AG04450 (cell line): ENCODE measurements around the gene ARID5A. TPM values are rescaled to one million over a fixed set of nuclear protein-coding genes. Genes with fewer than 3 reads are reported as not detected.

Experiments
- CTCF ChIA-PET: fragments of 300-600, 350-600 bp; formaldehyde crosslinking; extraction: SDS; loops from one replicate; lab custom pipeline; 2022; ENCODE audit warnings: antibody characterized with exemption, inconsistent platforms; lab: Charles Lee
- POLR2A ChIA-PET: fragments of 350-600 bp; formaldehyde crosslinking; extraction: SDS; loops from one replicate; lab custom pipeline; 2021; ENCODE audit warnings: antibody characterized with exemption, inconsistent platforms; lab: Yijun Ruan, JAX
- DNase-seq: peaks from one replicate; pipeline ENCODE4 v3.0.0-alpha.2; 2011; ENCODE audit warnings: low read depth, low spot score
- H3K27ac ChIP-seq: one replicate; pipeline ENCODE4 v1.5.1; 2012; ENCODE audit warnings: low read depth, low read length, control low read depth
- H3K27me3 ChIP-seq: one replicate; pipeline ENCODE4 v1.6.0; 2012; ENCODE audit warnings: low read length; ENCODE audit not compliant: control insufficient read depth, insufficient read depth
- H3K4me3 ChIP-seq: 2 replicates; pipeline ENCODE4 v1.5.1; 2011; ENCODE audit warnings: mild to moderate bottlenecking, low read depth, low read length, control low read depth
- H3K9me3 ChIP-seq: 2 replicates; pipeline ENCODE4 v1.5.1; 2012; ENCODE audit warnings: low read length; ENCODE audit not compliant: control insufficient read depth, insufficient read depth
- polyA plus RNA-seq: library from polyadenylated mRNA; depleted of rRNA; stranded (reverse); fragments of >200 nt; gene quantifications from 2 replicates; pipeline ENCODE4 v1.2.3, GENCODE V29; 2011
- TF ChIP-seq, protein P1 (sequence below): IDR thresholded peaks from 2 replicates; pipeline ENCODE4 v1.5.1; 2011; ENCODE audit warnings: low read depth, low read length, control low read depth, inconsistent platforms

Gene ARID5A
- polyA plus RNA-seq, 1 experiment = 3.1 TPM

DNA sequence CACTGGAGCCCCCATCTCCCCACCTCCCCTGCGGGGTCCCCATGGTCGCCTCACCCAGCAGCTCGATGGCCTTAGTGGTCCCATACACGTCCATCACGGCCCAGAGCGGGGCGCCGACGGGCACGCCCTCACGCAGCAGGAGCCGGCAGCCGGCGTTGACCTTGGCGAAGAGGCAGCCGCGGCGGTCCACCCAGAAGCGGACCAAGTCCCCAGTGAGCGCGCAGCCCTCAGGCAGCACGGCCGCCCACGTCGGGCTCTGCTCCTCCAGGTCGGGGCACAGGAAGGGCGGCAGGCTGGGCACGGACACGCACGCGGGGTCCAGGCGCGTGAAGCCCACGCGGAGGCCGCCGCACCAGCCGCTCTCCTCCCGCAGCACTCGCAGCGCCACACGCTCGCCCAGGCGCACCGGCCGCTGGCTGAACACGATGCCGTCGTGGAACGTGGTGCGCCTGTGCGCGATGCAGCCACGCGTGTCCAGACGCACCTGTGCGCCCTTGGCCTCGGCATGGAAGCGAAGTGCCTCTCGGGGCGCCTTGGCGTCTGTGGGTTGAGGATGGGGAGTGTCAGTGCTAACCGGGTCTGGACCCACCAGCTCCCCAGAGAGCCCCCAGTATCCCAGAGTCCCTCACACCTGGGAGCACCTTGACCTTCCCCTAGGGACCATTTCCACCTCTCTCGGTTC lies 36.0 kb upstream of the ARID5A start:
- Histone ChIP-seq H3K27me3 (peaks cover 71% of the 10 kb centered on the region), H3K27ac (no peak overlapping the region), H3K9me3 (no peaks in the 10 kb centered on the region; the same call in 1 of the 2 replicates), H3K4me3 (no peak overlapping the region)
- no peak for DNase-seq
- TF ChIP-seq, protein P1, sequence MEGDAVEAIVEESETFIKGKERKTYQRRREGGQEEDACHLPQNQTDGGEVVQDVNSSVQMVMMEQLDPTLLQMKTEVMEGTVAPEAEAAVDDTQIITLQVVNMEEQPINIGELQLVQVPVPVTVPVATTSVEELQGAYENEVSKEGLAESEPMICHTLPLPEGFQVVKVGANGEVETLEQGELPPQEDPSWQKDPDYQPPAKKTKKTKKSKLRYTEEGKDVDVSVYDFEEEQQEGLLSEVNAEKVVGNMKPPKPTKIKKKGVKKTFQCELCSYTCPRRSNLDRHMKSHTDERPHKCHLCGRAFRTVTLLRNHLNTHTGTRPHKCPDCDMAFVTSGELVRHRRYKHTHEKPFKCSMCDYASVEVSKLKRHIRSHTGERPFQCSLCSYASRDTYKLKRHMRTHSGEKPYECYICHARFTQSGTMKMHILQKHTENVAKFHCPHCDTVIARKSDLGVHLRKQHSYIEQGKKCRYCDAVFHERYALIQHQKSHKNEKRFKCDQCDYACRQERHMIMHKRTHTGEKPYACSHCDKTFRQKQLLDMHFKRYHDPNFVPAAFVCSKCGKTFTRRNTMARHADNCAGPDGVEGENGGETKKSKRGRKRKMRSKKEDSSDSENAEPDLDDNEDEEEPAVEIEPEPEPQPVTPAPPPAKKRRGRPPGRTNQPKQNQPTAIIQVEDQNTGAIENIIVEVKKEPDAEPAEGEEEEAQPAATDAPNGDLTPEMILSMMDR = no peak
- POLR2A ChIA-PET = no interaction called here
- CTCF ChIA-PET = no interaction called here

DNA sequence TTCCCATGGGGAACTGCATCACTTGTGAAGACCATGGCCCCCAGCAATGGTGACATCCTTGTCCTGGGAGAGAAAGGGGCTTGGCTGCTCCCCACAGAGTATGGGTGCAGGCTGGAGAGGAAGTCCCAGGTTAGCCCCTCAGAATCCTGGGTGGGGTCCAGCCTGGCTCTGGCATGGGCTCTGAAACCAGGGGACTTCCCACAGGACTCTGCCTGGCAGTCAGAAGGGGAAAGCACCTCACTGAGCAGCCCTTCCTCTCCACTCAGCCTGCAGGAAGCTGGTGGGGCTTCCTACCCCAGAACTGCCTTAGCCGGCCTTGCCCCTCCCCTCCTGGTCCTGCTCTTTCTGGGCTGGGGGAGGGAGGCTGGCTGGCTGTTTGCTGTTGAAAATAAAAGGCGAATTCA lies 35.1 kb upstream of the ARID5A start:
- Histone ChIP-seq H3K27me3 (peaks cover 62% of the 10 kb centered on the region), H3K4me3 (no peak overlapping the region), H3K27ac (no peak overlapping the region), H3K9me3 (no peaks in the 10 kb centered on the region; the same call in 1 of the 2 replicates)
- ChIA-PET CTCF (no interaction called here), POLR2A (no interaction called here)
- TF ChIP-seq, protein P1 = no peak
- DNase-seq = no peak

DNA sequence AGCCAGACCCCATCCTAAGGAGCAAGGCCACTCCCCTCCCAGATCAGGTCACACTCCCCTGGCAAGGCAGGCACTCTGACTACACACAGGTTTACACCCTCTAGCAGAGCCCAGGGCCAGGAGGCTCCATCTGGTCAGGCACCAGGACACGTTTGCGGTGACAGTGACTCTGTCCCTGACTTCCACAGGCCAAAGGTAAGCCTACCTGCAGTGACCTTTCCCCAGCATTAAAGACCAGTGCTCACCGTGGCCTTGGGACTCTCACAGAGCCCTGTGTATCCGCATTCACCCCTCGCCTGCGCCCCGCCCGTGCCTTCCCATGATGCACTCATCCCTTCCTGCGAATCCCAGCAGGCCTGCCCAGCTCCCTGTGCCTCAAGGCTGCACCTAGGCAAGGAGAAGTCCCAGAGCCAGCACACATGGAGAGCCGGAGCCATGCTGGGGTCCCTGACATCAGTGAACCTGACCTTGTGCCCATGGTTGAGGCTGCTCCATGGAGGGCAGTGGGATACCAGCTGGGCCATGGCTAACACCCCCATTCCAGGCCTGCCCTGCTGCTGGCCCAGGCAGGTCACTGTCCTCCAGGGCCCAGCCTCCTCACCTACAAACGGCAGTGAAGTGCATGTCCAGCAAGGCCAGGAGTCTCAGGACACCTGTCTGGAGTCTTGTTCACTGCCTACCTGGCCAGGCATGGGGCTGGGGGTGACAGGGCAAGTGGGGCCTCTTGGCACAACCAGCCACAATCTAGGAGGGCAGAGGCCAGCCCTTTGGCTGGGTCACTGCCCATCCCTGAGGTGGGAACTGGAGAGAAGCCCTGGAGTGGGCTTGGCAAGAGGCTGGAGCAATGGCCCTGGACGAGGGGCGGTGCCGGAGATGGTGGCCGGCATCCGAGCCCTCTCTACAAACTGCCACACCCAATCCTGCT lies 34.4 kb upstream of the ARID5A start:
- H3K27ac ChIP-seq = no peak overlapping the region
- POLR2A ChIA-PET = no interaction called here
- H3K27me3 ChIP-seq = peaks cover 55% of the 10 kb centered on the region
- DNase-seq = no peak
- no peak overlapping the region for H3K4me3 ChIP-seq
- CTCF ChIA-PET = no interaction called here
- TF ChIP-seq, protein P1 = no peak
- H3K9me3 ChIP-seq = no peaks in the 10 kb centered on the region; the same call in 1 of the 2 replicates

DNA sequence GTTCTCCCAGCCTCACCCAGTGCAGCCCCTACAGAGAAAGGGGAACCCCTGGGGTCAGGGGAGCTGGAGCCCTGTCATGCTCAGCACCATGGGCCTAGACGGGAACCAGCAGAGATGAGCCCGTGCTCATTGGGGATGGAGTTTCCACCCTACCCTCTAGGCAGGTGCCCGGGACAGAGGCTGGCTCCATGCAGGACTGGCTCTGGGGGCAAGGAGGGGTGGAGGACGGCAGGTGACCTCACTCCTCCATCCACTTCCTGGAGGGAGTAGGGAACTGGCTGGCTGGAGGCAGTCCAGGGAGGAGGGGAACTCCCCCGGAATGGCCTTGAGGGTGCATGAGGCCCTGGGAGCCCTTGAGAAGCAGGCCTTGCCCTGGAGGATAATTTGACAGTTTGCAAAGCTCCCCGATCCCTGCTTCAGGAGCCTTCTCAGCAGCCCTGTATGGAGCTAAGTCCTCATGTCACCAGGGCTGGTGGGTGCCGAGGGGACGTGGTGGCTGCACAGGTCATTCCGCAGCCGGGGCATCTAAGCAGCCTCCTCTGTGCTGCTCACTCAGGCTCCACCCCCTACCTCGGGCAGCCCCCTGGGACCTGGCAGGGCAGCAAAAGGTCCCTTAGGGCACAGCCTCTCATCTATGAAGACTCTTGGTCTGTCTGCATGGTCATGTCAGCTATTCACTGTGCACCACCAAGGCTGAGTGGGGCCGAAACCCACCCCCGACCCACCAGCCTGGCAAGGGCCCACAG lies 33.5 kb upstream of the ARID5A start:
- H3K4me3 ChIP-seq = no peak overlapping the region
- H3K9me3 ChIP-seq = peaks cover 4% of the 10 kb centered on the region; the same call in 1 of the 2 replicates
- no peak overlapping the region for H3K27ac ChIP-seq
- no peak for DNase-seq
- CTCF ChIA-PET = no interaction called here
- H3K27me3 ChIP-seq = peaks cover 46% of the 10 kb centered on the region
- POLR2A ChIA-PET = no interaction called here
- TF ChIP-seq, protein P1 = no peak
